Midbrain (tissue), 1 donor: ENCODE data around the gene GPSM3.
"Not testable (repeated sequence)": the region's sequence is repeated elsewhere in the genome, so short reads cannot be mapped to it uniquely, and the experiment has no call there.

Experiments
- DNase-seq: peaks from one replicate; lab custom pipeline; 2025; lab: John Stamatoyannopoulos, UW

The GPSM3 gene

GRCh38 chr6:32149932-32150870 is 42.2 kb downstream of the GPSM3 start:
- no peak for DNase-seq

GRCh38 chr6:32149092-32149755 is 43.2 kb downstream of the GPSM3 start:
- DNase-seq: no peak

GRCh38 chr6:32148289-32149091 is 44.0 kb downstream of the GPSM3 start:
- DNase-seq: no peak

- no peak for DNase-seq
Observed at GRCh38 chr6:32147401-32148132, 44.9 kb downstream of the GPSM3 start.

GRCh38 chr6:32146687-32147086 is 45.8 kb downstream of the GPSM3 start:
- no peak for DNase-seq

GRCh38 chr6:32146287-32146686 is 46.2 kb downstream of the GPSM3 start:
- DNase-seq: no peak

GRCh38 chr6:32144238-32144637 is 48.2 kb downstream of the GPSM3 start:
- DNase-seq: not testable (repeated sequence)
